ENCODE results near the gene SLCO3A1.

- no peak for TF ChIP-seq CTCF (IDR thresholded peaks at IDR 0.05)
- TF ChIP-seq POLR2A (IDR thresholded peaks at IDR 0.05), result no peak
- TF ChIP-seq EP300 (IDR thresholded peaks at IDR 0.05; ENCODE audit: low read depth), result no peak
- TF ChIP-seq POLR2AphosphoS5 (IDR thresholded peaks at IDR 0.05), result no peak
Observed at GRCh38 chr15:92069308-92070250, 216.1 kb downstream of the SLCO3A1 start.

All from transverse colon (tissue), 4 donors.